ENCODE data around the gene KRTCAP3. TPM values are rescaled to one million over a fixed set of nuclear protein-coding genes. Genes with fewer than 3 reads are reported as not detected.

KRTCAP3 gene
- 8.6 to 22.9 TPM (median 14.7 TPM) in 3 replicates for polyA plus RNA-seq
- polyA plus RNA-seq (2011; ENCODE audit: low read depth) = 5.3 TPM
- polyA plus RNA-seq (2011; cell fraction: cytosol; rRNA removed) = 9.6 and 16.4 TPM in 2 replicates
- 13.2 and 15.4 TPM in 2 replicates for polyA plus RNA-seq (2011; cell fraction: nucleus; rRNA removed)
- 14.8 and 29.9 TPM in 2 replicates for polyA plus RNA-seq (2012; ENCODE audit: low replicate concordance)
- polyA minus RNA-seq = 4.7 to 13.2 TPM (median 7.1 TPM) in 3 replicates
- polyA minus RNA-seq (2011; cell fraction: cytosol; rRNA and poly(A)+ RNA removed) = 6.1 TPM
- polyA minus RNA-seq (2011; cell fraction: nucleus; rRNA and poly(A)+ RNA removed) = 2.4 and 3.1 TPM in 2 replicates

DNA sequence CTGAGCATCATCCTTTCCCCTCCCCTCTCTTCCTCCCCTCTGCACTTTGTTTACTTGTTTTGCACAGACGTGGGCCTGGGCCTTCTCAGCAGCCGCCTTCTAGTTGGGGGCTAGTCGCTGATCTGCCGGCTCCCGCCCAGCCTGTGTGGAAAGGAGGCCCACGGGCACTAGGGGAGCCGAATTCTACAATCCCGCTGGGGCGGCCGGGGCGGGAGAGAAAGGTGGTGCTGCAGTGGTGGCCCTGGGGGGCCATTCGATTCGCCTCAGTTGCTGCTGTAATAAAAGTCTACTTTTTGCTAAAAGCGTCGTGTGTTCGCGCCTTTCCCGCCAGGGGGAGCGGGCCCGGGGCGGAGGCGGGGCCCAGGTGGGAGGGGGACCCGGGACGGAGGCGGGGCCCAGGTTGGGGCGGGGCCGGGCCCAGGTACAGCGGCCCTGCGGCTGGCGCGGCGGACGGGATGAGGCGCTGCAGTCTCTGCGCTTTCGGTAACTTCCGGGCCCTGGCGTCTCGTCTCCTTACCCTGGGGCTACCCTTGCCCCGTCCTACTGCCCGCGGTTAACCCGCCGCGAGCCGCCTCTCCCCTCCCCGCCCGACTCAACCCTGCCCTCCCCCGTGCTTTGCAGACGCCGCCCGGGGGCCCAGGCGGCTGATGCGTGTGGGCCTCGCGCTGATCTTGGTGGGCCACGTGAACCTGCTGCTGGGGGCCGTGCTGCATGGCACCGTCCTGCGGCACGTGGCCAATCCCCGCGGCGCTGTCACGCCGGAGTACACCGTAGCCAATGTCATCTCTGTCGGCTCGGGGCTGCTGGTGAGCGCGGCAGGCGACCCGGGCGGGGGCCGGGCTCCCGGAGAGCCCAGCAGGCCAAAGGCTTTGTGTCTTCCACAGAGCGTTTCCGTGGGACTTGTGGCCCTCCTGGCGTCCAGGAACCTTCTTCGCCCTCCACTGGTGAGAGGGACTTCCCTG lies at the start of gene KRTCAP3:
KRTCAP3 (plus strand) TSS at position 424 of the 962 bp plus-strand sequence; CDS start at position 456, 32 bp downstream.
- Histone ChIP-seq H3K4me2 (ENCODE audit: control insufficient read depth, extremely low read depth, insufficient read depth, low read depth, low read length) (peak within 1 kb of the TSS; percentile 72), H3K4me3 (ENCODE audit: control insufficient read depth in 2 of 3, extremely low read depth in 1 of 3, insufficient read depth in 2 of 3, low read depth in 1 of 3, low read length in 3 of 3) (peak within 1 kb of the TSS; percentile 35 to 72 (median 70)), H4K20me1 (ENCODE audit: control insufficient read depth, extremely low read depth, insufficient read depth, low read length) (no peaks in the 10 kb centered on the region), H3K79me2 (ENCODE audit: control insufficient read depth, insufficient read depth, low read length) (no peaks in the 10 kb centered on the region), H3K9me1 (ENCODE audit: control insufficient read depth, extremely low read depth, insufficient read depth, low read length) (no peaks in the 10 kb centered on the region), H3K36me3 (ENCODE audit: control insufficient read depth in 2 of 2, extremely low read depth in 1 of 2, insufficient read depth in 2 of 2, low read length in 2 of 2) (peaks cover 22 to 39% of the 10 kb centered on the region in 2 experiments), H2AFZ (ENCODE audit: control insufficient read depth, low read length) (peak within 1 kb of the TSS; percentile 49), H3K9me3 (ENCODE audit: control insufficient read depth, low read depth, low read length) (no peaks in the 10 kb centered on the region), H3K27me3 (ENCODE audit: control insufficient read depth, extremely low read depth, insufficient read depth, low read length) (no peaks in the 10 kb centered on the region), H3K9ac (ENCODE audit: control insufficient read depth, extremely low read depth, insufficient read depth, low read length) (peak within 1 kb of the TSS; percentile 76), H3K27ac (ENCODE audit: control insufficient read depth, insufficient read depth, low read length) (peak within 1 kb of the TSS; percentile 36), H3K4me1 (ENCODE audit: control insufficient read depth, extremely low read depth, insufficient read depth, low read length) (peaks cover 21% of the 10 kb centered on the region)
- FAIRE-seq = no peak
- no peak for DNase-seq (ENCODE audit: low read depth, low spot score)
- dilution Hi-C loops (cut with MboI; ENCODE audit: extremely low pct_ligation_motif_present, low sequenced_read_pairs) = no loop called here
- no peak for TF ChIP-seq EZH2 (IDR thresholded peaks at IDR 0.05; ENCODE audit: low read length)
- TF ChIP-seq CTCF (optimal IDR thresholded peaks at IDR 0.05 in 1 of 3, IDR thresholded peaks at IDR 0.05 in 1 of 3, conservative IDR thresholded peaks at IDR 0.05 in 1 of 3; ENCODE audit: extremely low read depth in 1 of 3, insufficient read depth in 2 of 3, low read length in 3 of 3) = peak in 1 of 3 experiments; percentile 58

- Histone ChIP-seq H3K9me3 (ENCODE audit: control insufficient read depth, low read depth, low read length) (no peaks in the 10 kb centered on the region), H3K27ac (ENCODE audit: control insufficient read depth, insufficient read depth, low read length) (no peak overlapping the region), H3K4me1 (ENCODE audit: control insufficient read depth, extremely low read depth, insufficient read depth, low read length) (no peaks in the 10 kb centered on the region), H3K9ac (ENCODE audit: control insufficient read depth, extremely low read depth, insufficient read depth, low read length) (no peak overlapping the region), H3K9me1 (ENCODE audit: control insufficient read depth, extremely low read depth, insufficient read depth, low read length) (no peaks in the 10 kb centered on the region), H3K4me2 (ENCODE audit: control insufficient read depth, extremely low read depth, insufficient read depth, low read depth, low read length) (no peak overlapping the region), H3K36me3 (ENCODE audit: control insufficient read depth in 2 of 2, extremely low read depth in 1 of 2, insufficient read depth in 2 of 2, low read length in 2 of 2) (peaks cover 0 to 1% of the 10 kb centered on the region in 2 experiments), H3K27me3 (ENCODE audit: control insufficient read depth, extremely low read depth, insufficient read depth, low read length) (no peaks in the 10 kb centered on the region), H3K4me3 (ENCODE audit: control insufficient read depth in 2 of 3, extremely low read depth in 1 of 3, insufficient read depth in 2 of 3, low read depth in 1 of 3, low read length in 3 of 3) (no peak overlapping the region), H4K20me1 (ENCODE audit: control insufficient read depth, extremely low read depth, insufficient read depth, low read length) (peaks cover 6% of the 10 kb centered on the region), H3K79me2 (ENCODE audit: control insufficient read depth, insufficient read depth, low read length) (peaks cover 88% of the 10 kb centered on the region), H2AFZ (ENCODE audit: control insufficient read depth, low read length) (no peak overlapping the region)
- TF ChIP-seq EZH2 (IDR thresholded peaks at IDR 0.05; ENCODE audit: low read length) = no peak
- TF ChIP-seq CTCF (optimal IDR thresholded peaks at IDR 0.05 in 1 of 3, IDR thresholded peaks at IDR 0.05 in 1 of 3, conservative IDR thresholded peaks at IDR 0.05 in 1 of 3; ENCODE audit: extremely low read depth in 1 of 3, insufficient read depth in 2 of 3, low read length in 3 of 3) = no peak
- DNase-seq (ENCODE audit: low read depth, low spot score) (no peak), FAIRE-seq (no peak)
- dilution Hi-C loops (cut with MboI; ENCODE audit: extremely low pct_ligation_motif_present, low sequenced_read_pairs) = no loop called here
These were observed 49.0 kb upstream of the KRTCAP3 start for GRCh38 chr2:27393225-27393624.

All from keratinocyte (primary cell).